HFF-Myc (cell line): ENCODE data around the gene TMEM235.
"Not testable (repeated sequence)": the region's sequence is repeated elsewhere in the genome, so short reads cannot be mapped to it uniquely, and the experiment has no call there.

Experiments used
- DNase-seq: peaks from one replicate; pipeline ENCODE4 v3.0.0-alpha.2; 2011; ENCODE audit warnings: low read depth; ENCODE audit errors: extremely low read depth
- H3K4me3 ChIP-seq: replicated peaks from 2 replicates; pipeline ENCODE4 v1.5.1; 2011; ENCODE audit warnings: low read depth, mild to moderate bottlenecking, control low read depth, low read length
- CTCF ChIP-seq: IDR thresholded peaks from 2 replicates; pipeline ENCODE4 v1.5.1; 2012; ENCODE audit warnings: mild to moderate bottlenecking, low read depth, low read length, control low read depth; ENCODE audit errors: missing control alignments

The TMEM235 gene

GRCh38 chr17:78233678-78234077, 2.2 kb downstream of the TMEM235 start:
- no peak overlapping the region for H3K4me3 ChIP-seq
- TF ChIP-seq CTCF, result no peak
- no peak for DNase-seq

- H3K4me3 ChIP-seq, result no peak overlapping the region
- no peak for DNase-seq
- TF ChIP-seq CTCF, result no peak
Observed at GRCh38 chr17:78234261-78234865, 2.9 kb downstream of the TMEM235 start.

DNA sequence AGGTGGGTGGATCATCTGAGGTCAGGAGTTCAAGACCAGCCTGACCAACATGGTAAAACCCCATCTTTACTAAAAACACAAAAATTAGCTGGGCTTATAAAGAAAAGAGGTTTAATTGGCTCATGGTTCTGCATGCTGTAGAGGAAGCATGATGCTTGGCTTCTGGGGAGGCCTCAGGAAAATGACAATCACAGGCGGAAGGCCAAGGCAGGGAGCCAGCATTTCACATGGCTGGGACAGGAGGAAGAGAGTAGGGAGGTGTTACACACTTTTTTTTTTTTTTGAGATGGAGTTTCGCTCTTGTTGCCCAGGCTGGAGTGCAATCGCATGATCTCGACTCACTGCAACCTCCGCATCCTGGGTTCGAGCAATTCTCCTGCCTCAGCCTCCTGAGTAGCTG, 3.6 kb downstream of the TMEM235 start:
- DNase-seq, H3K4me3 ChIP-seq: not testable (repeated sequence)

- no peak for DNase-seq
- no peak overlapping the region for H3K4me3 ChIP-seq
- TF ChIP-seq CTCF, result no peak
Observed at GRCh38 chr17:78235885-78236284, 4.5 kb downstream of the TMEM235 start.

DNA sequence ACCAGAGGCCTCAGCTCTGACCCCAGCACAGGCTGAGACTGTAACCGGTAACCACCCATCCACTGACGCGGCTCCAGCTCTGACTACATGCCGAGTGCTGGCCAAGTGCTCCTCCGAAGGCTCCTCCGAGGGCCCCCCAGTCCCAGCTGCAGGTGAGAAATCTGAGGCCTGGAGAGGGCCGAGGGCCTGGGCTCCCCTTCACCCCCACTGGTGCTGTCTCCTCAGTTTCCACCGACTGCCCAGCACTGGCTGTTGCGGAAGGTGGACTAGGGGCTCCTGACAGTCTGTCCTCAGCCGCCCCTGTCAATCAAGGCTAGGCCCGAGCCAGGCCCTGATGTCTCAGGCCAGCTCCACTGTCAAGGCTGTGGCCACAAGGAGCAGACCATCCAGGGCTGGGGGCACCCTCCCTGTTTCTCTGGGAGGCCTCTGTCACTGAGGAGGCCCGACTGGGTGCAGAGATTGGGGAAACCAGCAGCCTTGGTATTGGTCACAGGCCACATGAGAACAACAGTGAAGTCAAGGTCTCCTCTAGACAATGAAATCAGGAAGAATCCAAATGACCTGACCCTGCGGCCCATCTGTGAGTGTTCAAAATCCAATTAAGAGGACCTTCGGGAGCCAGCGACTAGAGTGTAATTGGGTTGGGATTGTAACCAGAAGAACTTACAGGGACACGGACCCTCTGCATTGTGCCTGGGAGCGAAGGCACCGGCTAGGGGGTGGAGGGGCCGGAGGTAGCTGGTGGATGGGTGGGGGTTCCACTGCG, 5.1 kb downstream of the TMEM235 start:
- no peak for DNase-seq
- H3K4me3 ChIP-seq, result no peak overlapping the region
- TF ChIP-seq CTCF, result no peak

DNA sequence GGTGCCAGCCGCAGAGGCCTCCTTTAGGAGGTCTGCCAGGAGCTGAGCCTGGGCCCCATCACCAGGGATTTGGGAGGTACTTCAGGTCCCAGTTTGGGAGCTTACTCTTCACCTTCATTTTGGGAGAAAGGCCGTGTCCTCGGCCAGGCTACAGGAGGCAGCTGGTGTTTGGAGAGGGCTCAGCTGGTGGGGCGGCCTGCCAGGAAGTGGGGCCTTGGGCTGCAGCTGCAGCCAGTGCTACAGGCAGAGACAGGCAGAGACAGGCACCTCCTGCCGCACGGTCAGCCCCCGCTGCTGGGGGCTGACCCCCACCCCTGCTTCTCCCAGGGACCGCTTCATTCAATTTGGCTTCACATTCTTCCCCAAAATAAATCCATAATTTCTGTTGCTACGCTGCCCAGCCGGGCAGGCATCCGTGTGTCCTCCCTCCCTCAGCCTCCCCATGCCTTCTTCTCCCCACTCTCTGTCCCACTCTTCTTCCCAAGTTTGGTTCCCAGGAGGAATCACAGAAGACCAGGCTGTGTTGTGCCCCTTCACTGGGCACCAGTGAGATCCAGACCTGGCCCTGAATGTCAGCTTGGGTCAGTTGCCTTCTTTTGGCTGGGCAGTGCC, 6.1 kb downstream of the TMEM235 start:
- no peak for DNase-seq
- no peak overlapping the region for H3K4me3 ChIP-seq
- no peak for TF ChIP-seq CTCF

GRCh38 chr17:78238823-78239488, 7.5 kb downstream of the TMEM235 start:
- DNase-seq, result no peak
- TF ChIP-seq CTCF, result no peak

More at GRCh38 chr17:78238823-78239488, 7.5 kb downstream of the TMEM235 start:
- H3K4me3 ChIP-seq, result no peak overlapping the region
